Retina (tissue), 1 donor: ENCODE data around the gene MSL3B.

Experiments
- DNase-seq: peaks from one replicate; pipeline ENCODE4 v3.0.0-alpha.2; 2016

MSL3B gene

GRCh38 chr2:233832414-233832813, 35.8 kb downstream of the MSL3B start:
- DNase-seq, result no peak

- DNase-seq, result no peak
These were observed 36.3 kb downstream of the MSL3B start for GRCh38 chr2:233831861-233832260.

- no peak for DNase-seq
These were observed 37.0 kb downstream of the MSL3B start for GRCh38 chr2:233831011-233831721.

DNA sequence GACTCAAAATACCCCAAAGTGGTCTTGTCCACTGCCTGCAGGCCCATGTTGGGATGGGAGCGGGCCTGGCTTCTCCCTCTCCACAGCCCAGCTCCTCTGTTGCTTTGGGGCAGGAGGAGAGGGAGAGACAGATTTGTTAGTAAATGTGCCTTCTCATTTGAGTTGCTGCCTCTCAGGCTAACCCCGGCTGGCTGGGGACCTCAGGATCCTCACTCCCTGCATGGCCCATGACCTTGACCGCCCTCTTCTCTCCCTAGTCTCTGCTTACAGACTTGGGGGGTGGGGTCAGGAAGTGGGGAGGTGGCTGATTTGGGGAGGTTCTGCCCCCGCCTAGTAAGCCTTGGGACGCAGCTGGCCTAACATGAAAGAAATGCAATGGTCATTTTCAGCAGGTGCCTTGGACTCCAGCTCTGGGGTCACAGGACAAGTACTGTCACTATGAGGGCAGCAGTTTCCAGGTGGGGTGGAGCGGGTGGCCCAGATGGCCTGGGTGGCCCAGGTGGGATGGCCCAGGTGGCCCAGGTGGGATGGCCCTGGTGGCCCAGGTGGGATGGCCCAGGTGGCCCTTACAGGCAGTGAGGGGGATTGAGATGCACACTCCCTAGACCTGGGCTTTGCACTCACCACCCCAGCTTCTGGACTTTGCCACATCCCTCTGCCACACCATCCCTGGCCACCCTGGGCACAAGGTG, 37.9 kb downstream of the MSL3B start:
- no peak for DNase-seq

DNA sequence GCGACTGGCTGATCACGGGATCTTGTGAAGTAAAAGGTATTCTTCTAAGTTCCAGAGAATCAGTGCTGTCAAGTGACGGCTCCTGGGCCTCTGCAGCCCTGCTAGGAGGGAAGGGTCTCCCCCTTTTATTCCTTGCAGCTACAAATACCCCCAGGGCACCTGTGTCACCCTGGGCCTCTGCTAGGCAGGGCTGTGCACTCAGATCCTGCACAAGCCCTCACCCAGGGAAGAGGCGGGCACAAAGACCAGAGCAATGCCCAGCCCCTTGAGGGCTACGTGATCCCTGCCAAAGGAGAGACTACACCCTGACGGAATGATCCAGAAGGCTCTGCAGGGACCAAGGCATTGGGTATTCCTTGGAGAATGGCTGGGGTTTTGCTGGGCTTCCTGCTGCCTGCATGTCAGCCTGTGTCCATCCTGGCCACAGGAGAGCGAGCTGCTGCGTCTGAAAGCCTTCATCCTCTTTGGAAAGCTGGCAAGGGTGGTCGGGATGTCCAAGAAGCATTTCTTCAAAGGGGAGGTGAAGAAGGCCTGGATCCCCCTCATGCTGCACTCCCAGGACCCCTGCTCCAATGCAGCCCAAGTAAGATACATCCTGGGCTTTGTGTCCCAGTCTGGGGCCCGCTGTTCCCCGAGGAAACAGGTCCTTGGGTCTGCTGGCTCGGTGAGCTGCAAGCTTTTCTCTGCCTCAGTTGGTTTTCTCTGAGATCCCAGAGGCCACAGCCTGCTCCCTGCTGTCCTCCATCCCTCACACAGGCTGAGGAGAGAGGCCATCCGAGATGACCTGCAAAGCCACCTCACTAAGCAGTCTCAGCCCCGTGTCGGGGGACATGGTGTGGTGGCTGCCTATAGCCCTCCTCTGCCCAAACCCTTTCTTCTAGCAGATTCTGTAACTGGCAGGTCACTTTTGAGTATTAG, 38.7 kb downstream of the MSL3B start:
- DNase-seq, result no peak

DNA sequence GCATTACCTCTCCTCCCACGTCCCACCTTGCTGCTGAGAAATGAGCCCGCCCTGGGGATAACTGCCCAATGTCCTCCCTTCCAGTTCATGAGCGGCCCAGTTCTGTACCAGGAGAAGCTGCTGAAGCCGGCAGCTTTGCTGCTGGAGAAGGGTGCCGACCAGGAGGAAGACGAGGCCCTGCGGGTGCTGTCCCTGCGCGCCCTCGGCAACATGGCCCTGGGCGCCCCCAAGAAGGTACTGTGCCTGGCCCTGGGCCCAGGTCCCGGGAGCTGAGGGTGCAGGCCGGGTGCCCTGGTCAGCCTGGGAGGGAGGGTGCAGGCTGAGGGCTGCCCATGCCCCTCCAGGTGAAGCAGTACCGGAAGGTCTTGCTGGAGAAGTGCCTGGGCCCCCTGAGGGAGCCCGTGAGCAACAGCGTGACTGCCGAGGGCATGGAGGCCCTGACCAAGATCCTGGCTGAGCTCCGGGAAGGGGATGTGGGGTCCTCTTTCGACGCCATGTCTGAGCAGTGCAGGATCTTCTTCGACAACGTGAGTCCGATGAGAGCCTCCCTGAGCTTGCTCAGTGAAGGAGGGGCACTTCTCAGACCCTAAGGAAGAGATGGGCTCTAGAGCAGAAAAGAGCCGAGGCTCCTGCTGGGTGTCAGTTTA, 39.5 kb downstream of the MSL3B start:
- no peak for DNase-seq

- no peak for DNase-seq
These were observed 43.8 kb downstream of the MSL3B start for GRCh38 chr2:233824373-233824772.

DNA sequence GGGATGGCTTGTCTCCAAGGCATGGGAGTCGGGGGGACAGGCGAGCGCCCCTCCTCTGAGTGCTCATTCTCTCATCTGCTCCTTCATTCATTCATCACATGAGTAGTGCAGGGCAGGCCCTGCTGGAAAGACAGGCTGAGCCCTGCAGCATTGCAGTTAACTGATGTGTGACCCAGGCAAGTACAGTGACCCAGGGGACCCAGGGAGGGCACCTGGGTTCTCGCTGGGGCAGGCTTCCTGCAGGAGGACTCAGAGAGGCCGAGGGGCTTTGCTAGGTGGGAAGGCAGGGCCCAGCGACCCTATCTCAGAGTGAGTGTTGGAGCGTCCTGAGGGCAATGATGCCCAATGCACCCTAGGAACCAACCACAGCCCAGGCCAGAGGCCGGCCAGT, 44.5 kb downstream of the MSL3B start:
- no peak for DNase-seq

GRCh38 chr2:233822781-233823730, 45.1 kb downstream of the MSL3B start:
- DNase-seq, result no peak

GRCh38 chr2:233822101-233822771, 46.0 kb downstream of the MSL3B start:
- no peak for DNase-seq

DNA sequence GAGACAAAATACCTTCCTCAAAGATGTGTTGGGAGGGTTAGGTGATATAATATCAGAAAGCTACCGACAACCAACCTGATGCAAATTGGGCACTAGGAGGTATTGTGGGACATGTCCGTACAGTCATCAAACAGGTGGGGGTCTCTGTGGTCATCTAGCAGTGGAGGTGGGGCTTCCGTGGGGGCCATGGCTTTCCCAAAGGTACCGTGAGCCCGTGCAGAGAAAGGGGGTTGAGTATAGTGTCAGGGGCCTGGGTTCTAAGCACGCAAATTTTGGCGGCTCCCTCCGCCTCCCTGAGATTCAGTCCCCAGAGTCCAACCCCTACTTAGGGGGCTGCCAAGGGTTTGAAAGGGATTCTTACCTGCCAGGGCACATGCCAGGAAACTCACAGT, 46.5 kb downstream of the MSL3B start:
- no peak for DNase-seq

DNA sequence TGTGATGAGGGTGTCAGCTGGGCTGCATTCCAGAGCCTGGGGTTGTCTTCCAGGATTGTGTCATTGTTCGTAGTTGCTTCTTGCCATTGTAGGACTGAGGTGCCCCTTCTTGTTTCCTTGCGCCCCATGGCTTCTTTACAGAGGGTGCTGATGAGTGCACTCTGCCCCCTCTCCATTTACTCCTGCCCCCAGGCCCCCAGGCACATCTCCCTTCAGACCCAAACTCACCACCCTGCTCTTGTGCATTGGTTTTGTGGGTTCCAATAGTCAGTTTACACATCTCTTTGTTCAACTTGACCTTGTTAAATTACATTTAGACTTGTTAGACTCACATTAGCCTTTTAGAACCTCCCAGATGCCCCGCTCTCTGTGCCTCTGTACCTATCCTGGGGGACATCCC, 47.0 kb downstream of the MSL3B start:
- DNase-seq, result no peak

GRCh38 chr2:233820774-233821105, 47.4 kb downstream of the MSL3B start:
- DNase-seq, result no peak

DNA sequence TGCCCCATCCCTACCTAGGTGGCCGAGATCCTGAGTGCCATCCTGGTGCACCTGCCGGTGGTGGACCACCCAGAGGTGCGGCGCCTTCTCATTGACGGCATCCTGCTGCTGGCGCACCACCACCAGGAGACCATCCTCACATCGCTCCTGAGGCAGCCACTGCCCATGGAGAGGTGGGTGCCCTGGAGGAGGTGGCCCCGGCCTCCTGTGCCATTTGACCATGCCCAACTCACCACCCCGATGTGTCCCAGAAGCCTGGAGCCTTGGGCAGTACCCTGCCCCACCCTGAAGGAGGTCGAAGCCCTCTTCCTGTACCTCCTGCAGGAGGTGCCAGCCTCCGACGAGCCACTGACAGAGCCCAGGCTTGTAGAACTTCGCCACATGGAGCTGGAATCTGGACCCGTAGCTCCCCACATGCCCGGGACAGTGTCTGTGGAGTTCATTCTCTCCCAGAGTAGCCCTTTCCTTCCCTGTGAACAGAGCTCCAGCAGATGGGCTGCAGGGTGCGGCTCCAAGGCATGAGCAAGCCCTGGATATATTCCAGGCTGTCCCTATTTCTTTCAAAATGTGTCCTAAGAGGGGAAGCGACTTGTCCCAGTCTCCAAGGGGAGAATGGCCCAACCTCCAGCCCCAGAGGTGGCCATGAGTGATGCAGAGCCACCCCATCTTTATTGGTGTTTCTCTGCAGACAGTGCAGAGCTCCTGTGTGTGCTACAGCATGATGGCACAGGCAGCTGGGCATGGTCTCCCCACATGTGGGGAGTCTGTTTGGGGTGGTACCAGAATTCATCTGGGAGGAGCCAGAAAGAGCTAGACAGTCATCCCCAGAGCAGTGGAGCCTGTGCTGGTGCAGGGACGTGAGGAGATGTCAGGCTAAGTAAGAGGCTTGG, 48.1 kb downstream of the MSL3B start:
- DNase-seq, result no peak

GRCh38 chr2:233818639-233819621, 49.3 kb downstream of the MSL3B start:
- DNase-seq, result no peak

DNA sequence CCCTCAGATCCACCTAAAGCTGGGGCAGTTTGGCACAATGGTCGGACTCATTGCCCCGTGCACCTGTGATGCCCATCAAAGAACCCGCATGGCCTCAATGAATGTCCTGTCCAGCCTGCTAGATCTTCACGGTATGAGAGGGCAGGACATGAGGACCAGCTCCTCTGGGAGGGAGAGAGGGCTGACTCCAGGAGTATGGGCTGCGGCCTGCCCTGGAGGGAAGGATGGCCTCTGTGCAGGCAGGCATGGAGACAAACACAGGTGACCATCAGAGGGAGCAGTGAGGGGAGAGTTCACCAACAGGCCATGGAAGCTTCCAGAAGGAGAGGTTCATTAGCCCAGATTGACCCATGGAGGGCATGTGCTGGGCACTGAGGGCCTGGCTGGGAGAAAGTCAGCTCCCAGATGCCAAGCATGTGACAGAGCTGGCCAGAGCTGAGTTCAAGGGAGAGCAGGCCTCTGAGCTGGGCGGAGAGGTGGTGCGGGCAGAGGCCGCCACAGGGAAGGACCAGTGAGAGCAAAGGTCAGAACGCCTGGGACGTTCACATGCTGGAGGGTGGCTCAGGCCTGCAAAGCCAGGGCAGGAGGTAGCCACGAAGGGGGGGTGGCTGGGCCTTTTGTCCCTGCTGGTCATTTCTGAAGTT, 50.1 kb downstream of the MSL3B start:
- DNase-seq, result no peak

DNA sequence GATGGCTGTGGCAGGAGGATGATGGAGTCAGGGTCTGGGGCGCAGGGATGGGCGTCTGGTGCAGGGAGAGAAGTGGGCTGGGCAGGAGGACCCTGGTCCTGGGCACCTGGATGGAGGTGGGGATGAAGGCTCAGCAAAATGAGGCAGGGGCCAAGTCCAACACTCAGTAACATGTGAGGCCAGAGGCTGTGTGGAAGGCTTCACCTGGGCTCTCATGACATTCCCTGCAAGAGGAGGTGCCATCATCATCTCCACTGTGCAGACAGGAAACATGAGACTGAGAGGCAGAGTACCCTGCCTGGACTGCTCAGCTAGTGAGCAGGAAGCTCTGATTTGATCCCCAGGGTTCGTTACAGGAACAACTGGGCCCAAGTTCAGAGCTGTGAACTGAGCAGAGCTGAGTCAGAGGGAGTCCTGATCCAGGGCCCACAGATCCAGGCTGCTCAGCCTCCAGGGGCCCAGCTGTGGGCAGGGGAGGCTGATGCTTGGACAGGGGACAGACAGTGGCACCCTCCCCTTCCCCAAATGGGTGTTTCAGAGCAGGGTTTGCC, 50.8 kb downstream of the MSL3B start:
- no peak for DNase-seq

GRCh38 chr2:233816771-233817170, 51.4 kb downstream of the MSL3B start:
- DNase-seq, result no peak
